ENCODE data around the gene PLXND1. TPM values are rescaled to one million over a fixed set of nuclear protein-coding genes. Genes with fewer than 3 reads are reported as not detected.

The PLXND1 gene
- total and polyA plus RNA-seq, 11 donors: 40.8 to 218 (median 66.4) TPM

- intact Hi-C loops (cut with DNase I): loop anchor here in 9 of 10 donors (5.0 to 10.0 kb wide), 3 partner anchors 120 to 203 kb away; no protein-coding TSS in a partner anchor
- ATAC-seq (no peak), DNase-seq (peak; percentile 49 to 83 (median 68))
- H3K27ac ChIP-seq: peak overlapping the region; percentile 91 to 100 (median 98)
- no peaks in the 10 kb centered on the region for H3K9me3 ChIP-seq
- 61 to 73% (median 62%) methylated on average over 11 of the region's 11 CpGs for WGBS, 4 donors
- no peak overlapping the region for H3K4me3 ChIP-seq
- no peaks in the 10 kb centered on the region for H3K36me3 ChIP-seq
- peaks cover 27 to 93% (median 78%) of the 10 kb centered on the region in 12 donors for H3K4me1 ChIP-seq
- H3K27me3 ChIP-seq: no peaks in the 10 kb centered on the region
- no peak for TF ChIP-seq POLR2A (IDR thresholded peaks at IDR 0.05)
- TF ChIP-seq, protein P1, sequence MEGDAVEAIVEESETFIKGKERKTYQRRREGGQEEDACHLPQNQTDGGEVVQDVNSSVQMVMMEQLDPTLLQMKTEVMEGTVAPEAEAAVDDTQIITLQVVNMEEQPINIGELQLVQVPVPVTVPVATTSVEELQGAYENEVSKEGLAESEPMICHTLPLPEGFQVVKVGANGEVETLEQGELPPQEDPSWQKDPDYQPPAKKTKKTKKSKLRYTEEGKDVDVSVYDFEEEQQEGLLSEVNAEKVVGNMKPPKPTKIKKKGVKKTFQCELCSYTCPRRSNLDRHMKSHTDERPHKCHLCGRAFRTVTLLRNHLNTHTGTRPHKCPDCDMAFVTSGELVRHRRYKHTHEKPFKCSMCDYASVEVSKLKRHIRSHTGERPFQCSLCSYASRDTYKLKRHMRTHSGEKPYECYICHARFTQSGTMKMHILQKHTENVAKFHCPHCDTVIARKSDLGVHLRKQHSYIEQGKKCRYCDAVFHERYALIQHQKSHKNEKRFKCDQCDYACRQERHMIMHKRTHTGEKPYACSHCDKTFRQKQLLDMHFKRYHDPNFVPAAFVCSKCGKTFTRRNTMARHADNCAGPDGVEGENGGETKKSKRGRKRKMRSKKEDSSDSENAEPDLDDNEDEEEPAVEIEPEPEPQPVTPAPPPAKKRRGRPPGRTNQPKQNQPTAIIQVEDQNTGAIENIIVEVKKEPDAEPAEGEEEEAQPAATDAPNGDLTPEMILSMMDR (IDR thresholded peaks at IDR 0.05): no peak
Measured at GRCh38 chr3:129624347-129625071, 18.0 kb upstream of the PLXND1 start.

DNA sequence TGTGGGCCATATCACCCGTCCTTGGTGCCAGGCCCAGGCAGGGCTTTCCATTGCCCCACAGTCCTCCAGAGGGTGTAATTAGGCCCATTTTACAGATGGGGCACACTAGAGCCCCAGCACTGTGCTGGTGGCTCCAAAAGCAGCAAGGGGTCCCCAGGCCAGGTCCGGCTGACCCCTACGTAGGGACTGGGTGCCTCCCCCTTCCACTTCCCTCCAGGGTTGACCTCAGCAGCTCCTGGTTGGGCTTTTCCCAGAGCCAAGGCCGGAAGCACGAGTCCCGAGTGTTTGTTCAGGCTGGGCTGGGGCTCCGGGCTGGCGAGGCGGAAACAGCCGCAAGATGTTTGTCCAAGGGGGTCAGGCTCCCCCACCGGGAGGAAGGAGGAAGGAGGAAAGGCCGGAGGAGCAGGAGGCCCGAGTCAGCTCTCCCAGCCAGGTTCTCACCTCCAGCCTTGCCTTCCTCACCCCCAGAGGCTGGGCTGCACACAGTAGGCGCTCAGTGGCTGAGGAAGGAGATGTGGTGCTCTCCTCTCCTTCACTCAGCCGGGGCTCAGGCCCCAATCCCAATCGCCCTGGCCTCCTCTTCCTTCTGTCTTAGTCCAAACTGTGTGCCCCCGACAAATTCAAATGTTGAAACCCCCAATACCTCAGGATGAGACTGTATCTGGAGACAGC is 17.1 kb upstream of the PLXND1 start:
- WGBS, 4 donors: 44 to 59% (median 56%) methylated on average over 10 to 17 of the region's 17 CpGs
- H3K27ac ChIP-seq: peak overlapping the region; percentile 84 to 100 (median 98)
- peak in 3 of 4 donors; percentile 0 to 50 (median 3) for ATAC-seq
- no peaks in the 10 kb centered on the region for H3K9me3 ChIP-seq
- H3K27me3 ChIP-seq: no peaks in the 10 kb centered on the region
- H3K4me3 ChIP-seq: no peak overlapping the region
- peaks cover 31 to 99% (median 86%) of the 10 kb centered on the region in 12 donors for H3K4me1 ChIP-seq
- DNase-seq: peak; percentile 86 to 90 (median 87)
- H3K36me3 ChIP-seq: no peaks in the 10 kb centered on the region
- TF ChIP-seq, protein P1 (IDR thresholded peaks at IDR 0.05): no peak
- no peak for TF ChIP-seq POLR2A (IDR thresholded peaks at IDR 0.05)
- intact Hi-C loops (cut with DNase I): loop anchor here in 3 of 10 donors (2.0 to 10.0 kb wide), 3 partner anchors 27 to 131 kb away; no protein-coding TSS in a partner anchor

GRCh38 chr3:129622933-129623332 is 16.5 kb upstream of the PLXND1 start:
- Histone ChIP-seq H3K27ac (peak overlapping the region; percentile 84 to 100 (median 98)), H3K9me3 (no peaks in the 10 kb centered on the region), H3K36me3 (no peaks in the 10 kb centered on the region), H3K4me1 (peaks cover 31 to 99% (median 88%) of the 10 kb centered on the region in 12 donors), H3K4me3 (no peak overlapping the region), H3K27me3 (no peaks in the 10 kb centered on the region)
- TF ChIP-seq, protein P1 (IDR thresholded peaks at IDR 0.05): no peak
- TF ChIP-seq POLR2A (IDR thresholded peaks at IDR 0.05): no peak
- intact Hi-C loops (cut with DNase I): loop anchor here in 3 of 10 donors (2.0 to 10.0 kb wide), 3 partner anchors 26 to 131 kb away; no protein-coding TSS in a partner anchor
- DNase-seq: peak in 2 of 5 donors; percentile 34 to 55
- no peak for ATAC-seq
- 64 to 75% (median 74%) methylated on average over 9 to 10 of the region's 10 CpGs for WGBS, 4 donors
